Body of pancreas (tissue), 4 donors: ENCODE measurements around the gene TNXB.
"Not testable (repeated sequence)": the region's sequence is repeated elsewhere in the genome, so short reads cannot be mapped to it uniquely, and the experiment has no call there.

Experiments used
- CTCF ChIP-seq, 7 experiments: fragments of 450-650 bp in 4 of 7; fragments of 200-600 bp in 3 of 7; sonication (generic) in 3 of 7; IDR thresholded peaks; one replicate each; pipeline ENCODE4 v1.5.1; 2016 to 2019; ENCODE audit warnings: antibody characterized with exemption in 7 of 7
- POLR2A ChIP-seq, 3 donors: fragments of 450-650 bp; IDR thresholded peaks; one replicate each; pipeline ENCODE4 v1.6.1; 2016; ENCODE audit warnings: antibody characterized with exemption in 3 of 3, mild to moderate bottlenecking in 2 of 3

DNA sequence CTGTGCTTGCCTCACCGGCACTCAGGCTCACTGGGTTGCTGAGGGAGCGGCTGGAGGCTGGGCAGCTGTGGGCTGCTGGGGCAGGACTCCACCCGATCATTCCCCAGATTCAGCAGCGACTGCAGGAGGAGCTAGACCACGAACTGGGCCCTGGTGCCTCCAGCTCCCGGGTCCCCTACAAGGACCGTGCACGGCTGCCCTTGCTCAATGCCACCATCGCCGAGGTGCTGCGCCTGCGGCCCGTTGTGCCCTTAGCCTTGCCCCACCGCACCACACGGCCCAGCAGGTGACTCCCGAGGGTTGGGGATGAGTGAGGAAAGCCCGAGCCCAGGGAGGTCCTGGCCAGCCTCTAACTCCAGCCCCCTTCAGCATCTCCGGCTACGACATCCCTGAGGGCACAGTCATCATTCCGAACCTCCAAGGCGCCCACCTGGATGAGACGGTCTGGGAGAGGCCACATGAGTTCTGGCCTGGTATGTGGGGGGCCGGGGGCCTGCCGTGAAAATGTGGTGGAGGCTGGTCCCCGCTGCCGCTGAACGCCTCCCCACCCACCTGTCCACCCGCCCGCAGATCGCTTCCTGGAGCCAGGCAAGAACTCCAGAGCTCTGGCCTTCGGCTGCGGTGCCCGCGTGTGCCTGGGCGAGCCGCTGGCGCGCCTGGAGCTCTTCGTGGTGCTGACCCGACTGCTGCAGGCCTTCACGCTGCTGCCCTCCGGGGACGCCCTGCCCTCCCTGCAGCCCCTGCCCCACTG lies 68.7 kb downstream of the TNXB start:
- TF ChIP-seq CTCF, POLR2A (IDR thresholded peaks at IDR 0.05): not testable (repeated sequence)
